A673 (cell line): Measurements from ENCODE around the gene NRG3. TPM values are rescaled to one million over a fixed set of nuclear protein-coding genes. Genes with fewer than 3 reads are reported as not detected.
"Not testable (repeated sequence)": the region's sequence is repeated elsewhere in the genome, so short reads cannot be mapped to it uniquely, and the experiment has no call there.

Source experiments
- BruUV-seq: library from RNA; stranded (reverse); fragments of 400-500 nt; replicated peaks from 2 replicates; lab custom pipeline; 2021; lab: Mats Ljungman, UMichigan
- CTCF ChIA-PET: fragments of 300-600 bp; sonication (Branson Sonifier 250); formaldehyde crosslinking; loops from one replicate; lab custom pipeline; 2022; ENCODE audit warnings: antibody characterized with exemption; lab: Charles Lee
- POLR2A ChIA-PET: fragments of 300-600 bp; sonication (Branson Sonifier 250); formaldehyde crosslinking; loops from one replicate; lab custom pipeline; 2022; ENCODE audit warnings: antibody characterized with exemption; ENCODE audit not compliant: low non-redundant PET; lab: Charles Lee
- DNase-seq: peaks from one replicate; pipeline ENCODE4 v3.0.0-alpha.2; 2015; ENCODE audit warnings: low spot score
- H3K27ac ChIP-seq: fragments of 200-600 bp; sonication (generic); 2 replicates; pipeline ENCODE4 v1.5.1; 2016; ENCODE audit warnings: mixed run types, low read depth, mild to moderate bottlenecking, mixed read lengths, antibody characterized with exemption, low read length; ENCODE audit not compliant: poor library complexity, severe bottlenecking
- H3K27me3 ChIP-seq: fragments of 200-600 bp; sonication (generic); replicated peaks from 2 replicates; pipeline ENCODE4 v1.6.1; 2017; ENCODE audit warnings: mixed run types, low read depth, mild to moderate bottlenecking, mixed read lengths, antibody characterized with exemption, low read length; ENCODE audit not compliant: insufficient read depth, poor library complexity
- H3K36me3 ChIP-seq: fragments of 200-600 bp; sonication (generic); 2 replicates; pipeline ENCODE4 v1.6.1; 2016; ENCODE audit warnings: mixed run types, mild to moderate bottlenecking, mixed read lengths, antibody characterized with exemption, low read length; ENCODE audit not compliant: insufficient read depth, poor library complexity, severe bottlenecking
- H3K4me1 ChIP-seq: fragments of 200-600 bp; sonication (generic); 2 replicates; pipeline ENCODE4 v1.6.1; 2017; ENCODE audit warnings: mixed run types, mild to moderate bottlenecking, mixed read lengths, antibody characterized with exemption, low read length; ENCODE audit not compliant: insufficient read depth, poor library complexity, severe bottlenecking
- H3K4me3 ChIP-seq: fragments of 200-600 bp; sonication (generic); 2 replicates; pipeline ENCODE4 v1.5.1; 2016; ENCODE audit warnings: low read depth, mixed run types, mild to moderate bottlenecking, mixed read lengths, low read length; ENCODE audit not compliant: poor library complexity, severe bottlenecking
- H3K9me3 ChIP-seq: fragments of 200-600 bp; sonication (generic); 2 replicates; pipeline ENCODE4 v1.6.1; 2016; ENCODE audit warnings: mixed run types, low read depth, mild to moderate bottlenecking, mixed read lengths, antibody characterized with exemption, low read length; ENCODE audit not compliant: poor library complexity, severe bottlenecking
- CTCF ChIP-seq: fragments of 300-800, 200-600 bp; sonication (generic); conservative IDR thresholded peaks from 2 replicates; pipeline ENCODE4 v1.5.1; 2017; ENCODE audit warnings: low read depth, mild to moderate bottlenecking, antibody characterized with exemption, low read length, moderate library complexity, mixed read lengths
- EZH2 ChIP-seq: fragments of 200-600 bp; sonication (generic); IDR thresholded peaks from 2 replicates; pipeline ENCODE4 v1.6.1; 2017; ENCODE audit warnings: borderline replicate concordance, low read depth, mild to moderate bottlenecking, mixed read lengths, antibody characterized with exemption, low read length; ENCODE audit not compliant: poor library complexity, severe bottlenecking
- intact Hi-C: fragments of 100-400 bp; cut with micrococcal nuclease; formaldehyde crosslinking; loops from one replicate; pipeline ENCODE4 v1.10.0; 2022; ENCODE audit not compliant: unreplicated experiment
- total RNA-seq: library from RNA; stranded (reverse); gene quantifications from 2 replicates; pipeline ENCODE4 v1.2.3, GENCODE V29; 2021

NRG3 gene
- total RNA-seq, 1 experiment from 2014 or later: not detected

- no peaks in the 10 kb centered on the region for H3K36me3 ChIP-seq
- H3K4me3 ChIP-seq: no peak overlapping the region
- peaks cover 7% of the 10 kb centered on the region for H3K9me3 ChIP-seq
- CTCF ChIA-PET: no interaction called here
- intact Hi-C loops: no loop called here
- TF ChIP-seq EZH2 (no peak), CTCF (no peak)
- DNase-seq: no peak
- no peaks in the 10 kb centered on the region for H3K4me1 ChIP-seq
- H3K27ac ChIP-seq: no peak overlapping the region
- POLR2A ChIA-PET: no interaction called here
- H3K27me3 ChIP-seq: no peaks in the 10 kb centered on the region
- no TSS peak for BruUV-seq
These were observed 1078.3 kb downstream of the NRG3 start for GRCh38 chr10:82953331-82953730.

GRCh38 chr10:82953909-82954308 is 1078.9 kb downstream of the NRG3 start:
- no peak overlapping the region for H3K27ac ChIP-seq
- H3K4me3 ChIP-seq: no peak overlapping the region
- intact Hi-C loops: no loop called here
- ChIA-PET POLR2A (no interaction called here), CTCF (no interaction called here)
- peak; percentile 2 for DNase-seq
- no peaks in the 10 kb centered on the region for H3K4me1 ChIP-seq
- H3K36me3 ChIP-seq: no peaks in the 10 kb centered on the region
- no TSS peak for BruUV-seq
- H3K27me3 ChIP-seq: no peaks in the 10 kb centered on the region
- peaks cover 7% of the 10 kb centered on the region for H3K9me3 ChIP-seq
- no peak for TF ChIP-seq EZH2
- no peak for TF ChIP-seq CTCF

GRCh38 chr10:82960421-82961060 is 1085.5 kb downstream of the NRG3 start:
- H3K36me3 ChIP-seq, H3K9me3 ChIP-seq, POLR2A ChIA-PET, H3K27me3 ChIP-seq, DNase-seq, H3K4me1 ChIP-seq, H3K27ac ChIP-seq, intact Hi-C loops, BruUV-seq, CTCF ChIA-PET, H3K4me3 ChIP-seq: not testable (repeated sequence)

GRCh38 chr10:82961864-82962263 is 1086.9 kb downstream of the NRG3 start:
- TF ChIP-seq EZH2 (no peak), CTCF (no peak)
- H3K36me3 ChIP-seq: no peaks in the 10 kb centered on the region
- H3K4me1 ChIP-seq: no peaks in the 10 kb centered on the region
- H3K4me3 ChIP-seq: no peak overlapping the region
- no TSS peak for BruUV-seq
- no peaks in the 10 kb centered on the region for H3K27me3 ChIP-seq
- intact Hi-C loops: no loop called here
- no peaks in the 10 kb centered on the region for H3K9me3 ChIP-seq
- no peak for DNase-seq
- POLR2A ChIA-PET: no interaction called here
- CTCF ChIA-PET: no interaction called here
- H3K27ac ChIP-seq: no peak overlapping the region
